HEK293T (cell line): Measurements from ENCODE around the gene KIF12.

ENCODE experiments used
- CTCF ChIA-PET: fragments of 350-600 bp; formaldehyde crosslinking; extraction: SDS; loops from one replicate; lab custom pipeline; 2021; ENCODE audit warnings: antibody characterized with exemption, inconsistent platforms; lab: Yijun Ruan, JAX
- POLR2A ChIA-PET: fragments of 350-600 bp; formaldehyde crosslinking; extraction: SDS; loops from one replicate; lab custom pipeline; 2020; ENCODE audit warnings: antibody characterized with exemption, inconsistent platforms; lab: Yijun Ruan, JAX
- DNase-seq: peaks from one replicate; pipeline ENCODE4 v3.0.0; 2012; ENCODE audit warnings: mixed read lengths; ENCODE audit errors: extremely low spot score
- ARNT ChIP-seq: fragments of 450-650 bp; IDR thresholded peaks from 2 replicates; pipeline ENCODE4 v1.6.1; 2017; ENCODE audit warnings: mild to moderate bottlenecking
- BHLHE40 ChIP-seq: fragments of 450-650 bp; IDR thresholded peaks from 2 replicates; pipeline ENCODE4 v1.6.1; 2016; ENCODE audit warnings: mild to moderate bottlenecking, moderate library complexity, borderline replicate concordance
- CTBP1 ChIP-seq: fragments of 450-650 bp; IDR thresholded peaks from 2 replicates; pipeline ENCODE4 v1.6.1; 2016; ENCODE audit warnings: borderline replicate concordance
- ELF4 ChIP-seq: fragments of 450-650 bp; IDR thresholded peaks from 2 replicates; pipeline ENCODE4 v1.6.1; 2017; ENCODE audit warnings: antibody characterized with exemption
- FOXA1 ChIP-seq: fragments of 450-650 bp; IDR thresholded peaks from 2 replicates; pipeline ENCODE4 v1.6.1; 2016; ENCODE audit warnings: mild to moderate bottlenecking
- FOXK2 ChIP-seq: fragments of 450-650 bp; IDR thresholded peaks from 2 replicates; pipeline ENCODE4 v1.6.1; 2016; ENCODE audit warnings: mild to moderate bottlenecking
- FOXM1 ChIP-seq: fragments of 450-650 bp; IDR thresholded peaks from 2 replicates; pipeline ENCODE4 v1.6.1; 2017; ENCODE audit warnings: mild to moderate bottlenecking, borderline replicate concordance
- HDGF ChIP-seq: fragments of 450-650 bp; IDR thresholded peaks from 2 replicates; pipeline ENCODE4 v1.6.1; 2017; ENCODE audit warnings: antibody characterized with exemption, borderline replicate concordance
- L3MBTL2 ChIP-seq: fragments of 450-650 bp; conservative IDR thresholded peaks from 2 replicates; pipeline ENCODE4 v1.6.1; 2016; ENCODE audit warnings: mild to moderate bottlenecking
- LEF1 ChIP-seq: fragments of 450-650 bp; IDR thresholded peaks from 2 replicates; pipeline ENCODE4 v1.6.1; 2017; ENCODE audit warnings: mild to moderate bottlenecking, borderline replicate concordance
- NFRKB ChIP-seq: fragments of 450-650 bp; IDR thresholded peaks from 2 replicates; pipeline ENCODE4 v1.6.1; 2016; ENCODE audit warnings: mild to moderate bottlenecking, moderate library complexity
- PKNOX1 ChIP-seq: fragments of 450-650 bp; IDR thresholded peaks from 2 replicates; pipeline ENCODE4 v1.6.1; 2016
- SP1 ChIP-seq: fragments of 450-650 bp; IDR thresholded peaks from 2 replicates; pipeline ENCODE4 v1.6.1; 2017
- SUZ12 ChIP-seq: fragments of 450-650 bp; IDR thresholded peaks from 2 replicates; pipeline ENCODE4 v1.6.1; 2016; ENCODE audit warnings: mild to moderate bottlenecking
- TARDBP ChIP-seq: fragments of 450-650 bp; IDR thresholded peaks from 2 replicates; pipeline ENCODE4 v1.6.1; 2016
- ZNF384 ChIP-seq: fragments of 450-650 bp; IDR thresholded peaks from 2 replicates; pipeline ENCODE4 v1.6.1; 2016

The KIF12 gene

GRCh38 chr9:114053246-114054005 lies 45.7 kb downstream of the KIF12 start:
- ChIA-PET POLR2A (no interaction called here), CTCF (interaction anchor here (0.6 kb wide), 1 partner anchor 282 kb away, joined by 6 read pairs; no protein-coding TSS in a partner anchor)
- DNase-seq = no peak
- no peak for TF ChIP-seq TARDBP
- TF ChIP-seq LEF1 = no peak
- TF ChIP-seq NFRKB = no peak
- TF ChIP-seq CTBP1 = no peak
- no peak for TF ChIP-seq FOXA1
- TF ChIP-seq L3MBTL2 = no peak
- no peak for TF ChIP-seq ZNF384
- no peak for TF ChIP-seq ELF4
- TF ChIP-seq FOXK2 = no peak
- no peak for TF ChIP-seq SP1

- TF ChIP-seq ZNF384 (no peak), SUZ12 (no peak), ARNT (no peak), FOXM1 (no peak), FOXK2 (no peak), PKNOX1 (no peak), LEF1 (no peak), NFRKB (no peak), FOXA1 (no peak), SP1 (no peak), L3MBTL2 (no peak), BHLHE40 (no peak), ELF4 (no peak), TARDBP (no peak), HDGF (no peak)
- CTCF ChIA-PET = no interaction called here
- DNase-seq = no peak
- POLR2A ChIA-PET = no interaction called here
Observed at GRCh38 chr9:114051706-114052105, 47.4 kb downstream of the KIF12 start.

- CTCF ChIA-PET = no interaction called here
- TF ChIP-seq FOXA1 (no peak), L3MBTL2 (no peak), SUZ12 (no peak), FOXK2 (no peak), PKNOX1 (no peak), ZNF384 (no peak), BHLHE40 (no peak), TARDBP (no peak), SP1 (no peak), ARNT (no peak), ELF4 (no peak), FOXM1 (no peak), CTBP1 (no peak), LEF1 (no peak), NFRKB (no peak), HDGF (no peak)
- DNase-seq = no peak
- POLR2A ChIA-PET = no interaction called here
Observed at GRCh38 chr9:114051281-114051680, 47.8 kb downstream of the KIF12 start.

- POLR2A ChIA-PET = no interaction called here
- no peak for TF ChIP-seq HDGF
- no peak for TF ChIP-seq CTBP1
- no peak for TF ChIP-seq PKNOX1
- no peak for TF ChIP-seq ELF4
- TF ChIP-seq L3MBTL2 = no peak
- TF ChIP-seq NFRKB = no peak
- TF ChIP-seq LEF1 = no peak
- TF ChIP-seq SP1 = no peak
- no peak for TF ChIP-seq ARNT
- no peak for TF ChIP-seq SUZ12
- TF ChIP-seq FOXA1 = no peak
- TF ChIP-seq FOXM1 = no peak
- no peak for TF ChIP-seq TARDBP
- TF ChIP-seq FOXK2 = no peak
- TF ChIP-seq BHLHE40 = no peak
- no peak for TF ChIP-seq ZNF384
- no peak for DNase-seq
- CTCF ChIA-PET = no interaction called here
Observed at GRCh38 chr9:114050646-114051045, 48.4 kb downstream of the KIF12 start.

GRCh38 chr9:114050226-114050568 lies 48.9 kb downstream of the KIF12 start:
- TF ChIP-seq TARDBP = no peak
- TF ChIP-seq FOXM1 = no peak
- no peak for TF ChIP-seq LEF1
- TF ChIP-seq L3MBTL2 = no peak
- TF ChIP-seq ELF4 = no peak
- no peak for TF ChIP-seq SUZ12
- TF ChIP-seq ARNT = no peak
- no peak for TF ChIP-seq HDGF
- no peak for TF ChIP-seq FOXA1
- no peak for TF ChIP-seq NFRKB
- ChIA-PET CTCF (no interaction called here), POLR2A (no interaction called here)
- DNase-seq = no peak

GRCh38 chr9:114049441-114050225 lies 49.5 kb downstream of the KIF12 start:
- POLR2A ChIA-PET = no interaction called here
- no peak for TF ChIP-seq LEF1
- no peak for TF ChIP-seq NFRKB
- TF ChIP-seq CTBP1 = no peak
- no peak for TF ChIP-seq TARDBP
- TF ChIP-seq SP1 = no peak
- TF ChIP-seq ARNT = no peak
- TF ChIP-seq HDGF = no peak
- TF ChIP-seq SUZ12 = no peak
- TF ChIP-seq FOXM1 = no peak
- no peak for TF ChIP-seq BHLHE40
- no peak for TF ChIP-seq L3MBTL2
- no peak for TF ChIP-seq FOXA1
- TF ChIP-seq FOXK2 = no peak
- no peak for TF ChIP-seq PKNOX1
- TF ChIP-seq ZNF384 = no peak
- TF ChIP-seq ELF4 = no peak
- no peak for DNase-seq
- CTCF ChIA-PET = no interaction called here
